ENCODE data around the gene RUNX2. TPM values are rescaled to one million over a fixed set of nuclear protein-coding genes. Genes with fewer than 3 reads are reported as not detected.

RUNX2 gene
- total and polyA plus RNA-seq, 9 of the 15 experiments (the other 6 are each of a cell fraction or from before 2014, with no cell fraction given) = 0.29 to 1.00 (median 0.43) TPM

DNA sequence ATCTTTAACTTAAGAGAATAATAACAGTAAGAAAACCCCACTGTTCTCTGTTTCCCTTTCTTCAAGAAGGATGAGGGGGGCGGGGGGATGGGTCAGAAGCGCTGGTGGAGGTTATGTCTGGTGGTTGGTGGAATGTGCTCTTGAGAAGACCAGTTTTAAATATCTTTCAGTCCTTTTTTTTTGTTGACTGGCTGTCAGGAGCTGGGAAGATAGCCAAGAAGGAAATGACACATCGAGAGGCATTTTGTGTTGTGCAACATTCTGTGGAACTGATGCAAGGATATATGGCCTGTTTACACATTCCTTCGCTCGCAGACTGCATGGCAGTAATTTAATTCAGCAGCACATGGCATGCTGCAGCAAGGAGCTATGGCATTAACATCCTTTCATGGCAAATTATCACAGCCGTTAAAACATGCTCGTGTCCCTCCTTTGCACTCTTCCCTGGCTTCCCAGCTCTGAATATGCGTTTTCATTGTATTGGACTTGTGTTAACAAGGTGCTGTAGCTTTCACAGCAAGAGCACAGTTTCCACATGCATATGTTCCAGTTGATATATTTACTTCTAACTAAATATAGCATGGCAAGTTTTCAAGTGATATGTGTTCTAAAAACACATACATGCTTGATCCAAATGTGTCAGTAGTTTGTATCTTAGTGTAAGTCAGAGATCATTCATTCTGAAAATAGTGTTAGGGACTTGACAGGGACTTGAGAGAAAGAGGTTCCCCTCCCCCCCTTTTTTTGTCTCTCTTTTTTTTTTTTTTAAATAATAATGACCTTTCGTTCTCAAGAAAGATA is 117.8 kb downstream of the RUNX2 start (continued):
- peak in 1 of 3 experiments; percentile 69; a peak in 2 of 6 replicates for TF ChIP-seq ZBTB11 (CRISPR knock-in tag; IDR thresholded peaks at IDR 0.05)
- no peak for TF ChIP-seq ZNF583 (CRISPR knock-in tag; IDR thresholded peaks at IDR 0.05)
- no peak for TF ChIP-seq HNRNPK (IDR thresholded peaks at IDR 0.05; ENCODE audit: low read depth, low read length, poor library complexity, severe bottlenecking)
- peak; percentile 38; the same call in 1 of the 2 replicates for TF ChIP-seq PHF8 (IDR thresholded peaks at IDR 0.05; ENCODE audit: borderline replicate concordance, low read length)
- TF ChIP-seq TEAD4 (IDR thresholded peaks at IDR 0.05; ENCODE audit: low read length) = peak; percentile 96
- peak; percentile 69; the same call in 1 of the 2 replicates for TF ChIP-seq TEAD4 (CRISPR knock-in tag; IDR thresholded peaks at IDR 0.05; ENCODE audit: borderline replicate concordance)
- no peak for TF ChIP-seq HDGF (IDR thresholded peaks at IDR 0.05)
- TF ChIP-seq, protein P1, sequence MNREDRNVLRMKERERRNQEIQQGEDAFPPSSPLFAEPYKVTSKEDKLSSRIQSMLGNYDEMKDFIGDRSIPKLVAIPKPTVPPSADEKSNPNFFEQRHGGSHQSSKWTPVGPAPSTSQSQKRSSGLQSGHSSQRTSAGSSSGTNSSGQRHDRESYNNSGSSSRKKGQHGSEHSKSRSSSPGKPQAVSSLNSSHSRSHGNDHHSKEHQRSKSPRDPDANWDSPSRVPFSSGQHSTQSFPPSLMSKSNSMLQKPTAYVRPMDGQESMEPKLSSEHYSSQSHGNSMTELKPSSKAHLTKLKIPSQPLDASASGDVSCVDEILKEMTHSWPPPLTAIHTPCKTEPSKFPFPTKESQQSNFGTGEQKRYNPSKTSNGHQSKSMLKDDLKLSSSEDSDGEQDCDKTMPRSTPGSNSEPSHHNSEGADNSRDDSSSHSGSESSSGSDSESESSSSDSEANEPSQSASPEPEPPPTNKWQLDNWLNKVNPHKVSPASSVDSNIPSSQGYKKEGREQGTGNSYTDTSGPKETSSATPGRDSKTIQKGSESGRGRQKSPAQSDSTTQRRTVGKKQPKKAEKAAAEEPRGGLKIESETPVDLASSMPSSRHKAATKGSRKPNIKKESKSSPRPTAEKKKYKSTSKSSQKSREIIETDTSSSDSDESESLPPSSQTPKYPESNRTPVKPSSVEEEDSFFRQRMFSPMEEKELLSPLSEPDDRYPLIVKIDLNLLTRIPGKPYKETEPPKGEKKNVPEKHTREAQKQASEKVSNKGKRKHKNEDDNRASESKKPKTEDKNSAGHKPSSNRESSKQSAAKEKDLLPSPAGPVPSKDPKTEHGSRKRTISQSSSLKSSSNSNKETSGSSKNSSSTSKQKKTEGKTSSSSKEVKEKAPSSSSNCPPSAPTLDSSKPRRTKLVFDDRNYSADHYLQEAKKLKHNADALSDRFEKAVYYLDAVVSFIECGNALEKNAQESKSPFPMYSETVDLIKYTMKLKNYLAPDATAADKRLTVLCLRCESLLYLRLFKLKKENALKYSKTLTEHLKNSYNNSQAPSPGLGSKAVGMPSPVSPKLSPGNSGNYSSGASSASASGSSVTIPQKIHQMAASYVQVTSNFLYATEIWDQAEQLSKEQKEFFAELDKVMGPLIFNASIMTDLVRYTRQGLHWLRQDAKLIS (CRISPR knock-in tag; IDR thresholded peaks at IDR 0.05) = no peak
- no peak for TF ChIP-seq RUNX1 (IDR thresholded peaks at IDR 0.05; ENCODE audit: low read depth)
- TF ChIP-seq SIX5 (IDR thresholded peaks at IDR 0.05; ENCODE audit: borderline replicate concordance in 1 of 2, insufficient read depth in 1 of 2, low read depth in 1 of 2, low read length in 2 of 2) = no peak
- TF ChIP-seq UBTF (IDR thresholded peaks at IDR 0.05; ENCODE audit: borderline replicate concordance in 1 of 2, low read depth in 2 of 2, low read length in 2 of 2) = 0 out of 4 replicates have a peak, but pooled peaks of 1 of the 2 experiments have one; percentile 28
- peak; percentile 99 for TF ChIP-seq FOXK2 (conservative IDR thresholded peaks at IDR 0.05 in 1 of 2, IDR thresholded peaks at IDR 0.05 in 1 of 2; ENCODE audit: low read depth in 2 of 2)
- TF ChIP-seq LARP7 (IDR thresholded peaks at IDR 0.05) = no peak

Data from K562 (cell line).